Cortex of kidney (tissue), 1 donor: Measurements from ENCODE around the gene COX7B2.

Source experiments
- DNase-seq: peaks from one replicate; lab custom pipeline; 2025; lab: John Stamatoyannopoulos, UW

Gene COX7B2

GRCh38 chr4:46889410-46889809 is 19.6 kb downstream of the COX7B2 start:
- no peak for DNase-seq

DNA sequence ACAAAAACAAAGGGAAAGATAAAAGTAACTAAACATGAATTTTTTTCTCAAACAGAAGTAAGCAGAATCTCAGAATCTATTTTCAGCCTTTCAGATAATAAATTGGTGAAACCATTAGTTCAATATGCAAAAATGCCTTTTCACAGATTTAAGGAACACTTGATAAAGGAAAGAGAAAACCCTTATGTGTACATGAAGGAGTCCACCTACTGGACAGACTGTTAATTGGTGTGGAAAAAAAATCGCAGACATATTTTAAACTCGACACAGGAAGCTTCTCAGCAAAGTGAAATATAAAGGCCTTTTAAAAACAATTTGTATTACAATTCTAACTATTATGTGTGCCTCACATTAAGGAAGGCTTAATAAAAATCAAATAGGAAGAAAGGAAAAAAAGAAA is 22.3 kb downstream of the COX7B2 start:
- DNase-seq = no peak

DNA sequence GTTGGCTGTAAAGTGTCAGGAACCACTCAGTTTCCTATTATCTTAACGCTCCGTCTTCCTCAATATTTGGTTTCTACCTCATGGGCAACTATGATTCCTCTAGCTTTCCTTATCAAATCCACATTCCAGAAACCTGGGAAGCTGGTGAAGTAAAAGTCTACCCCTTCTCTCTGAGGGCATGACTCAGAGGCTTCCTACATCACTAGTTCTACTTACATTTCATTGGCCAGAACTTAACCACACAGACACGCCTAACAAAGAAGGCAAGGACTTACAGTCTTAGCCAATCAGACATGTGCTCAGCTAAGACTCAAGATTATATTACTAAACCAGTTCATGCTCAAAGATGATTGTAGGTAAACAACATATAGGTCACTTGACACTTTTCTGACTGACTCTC is 30.4 kb downstream of the COX7B2 start:
- DNase-seq = no peak

DNA sequence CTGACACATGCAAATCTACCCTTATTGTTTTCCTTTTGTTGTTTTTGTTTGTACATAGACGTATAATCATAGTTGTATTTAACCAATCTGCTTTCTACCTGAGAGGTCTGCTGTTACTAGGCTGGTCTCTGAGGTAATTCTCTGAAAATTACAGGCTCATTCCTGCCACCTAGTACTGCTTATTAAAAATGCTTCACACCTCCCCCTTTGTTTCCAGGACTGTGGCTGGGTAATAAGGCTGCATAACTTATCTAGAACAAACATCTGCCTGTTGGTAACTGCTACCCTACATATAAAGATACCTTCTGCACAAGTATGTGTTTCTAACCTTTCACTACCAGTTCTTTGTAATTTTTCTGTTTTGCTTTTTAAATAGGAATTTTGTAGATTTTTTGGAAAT is 34.2 kb downstream of the COX7B2 start:
- DNase-seq = no peak

- DNase-seq = no peak
Observed at GRCh38 chr4:46870411-46870810, 38.6 kb downstream of the COX7B2 start.

GRCh38 chr4:46856333-46856732 is 52.7 kb downstream of the COX7B2 start:
- no peak for DNase-seq

- DNase-seq = no peak
Observed at GRCh38 chr4:46852800-46853199, 56.2 kb downstream of the COX7B2 start.

- no peak for DNase-seq
Observed at GRCh38 chr4:46850026-46850425, 59.0 kb downstream of the COX7B2 start.

- DNase-seq = no peak
Observed at GRCh38 chr4:46844325-46844917, 64.6 kb downstream of the COX7B2 start.

- no peak for DNase-seq
Observed at GRCh38 chr4:46839128-46839527, 69.9 kb downstream of the COX7B2 start.

DNA sequence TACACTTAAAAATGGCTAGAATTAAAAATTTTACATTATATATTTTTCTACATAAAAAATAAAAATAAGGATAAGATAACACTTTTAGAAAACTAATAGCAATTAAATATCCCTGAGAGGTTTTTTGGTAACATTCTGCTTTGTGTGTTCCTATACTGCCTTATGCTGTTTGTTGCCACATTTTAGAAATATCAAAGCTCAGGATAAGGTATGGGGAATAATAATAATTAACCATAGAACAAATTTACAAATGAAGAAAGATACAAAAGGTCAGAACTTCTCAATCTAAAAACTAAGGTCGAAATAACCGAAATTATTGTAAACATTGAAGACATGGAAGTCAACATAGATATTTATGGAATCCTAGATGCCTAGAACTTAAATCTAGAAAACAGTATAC is 71.4 kb downstream of the COX7B2 start:
- DNase-seq = no peak

GRCh38 chr4:46836584-46836983 is 72.5 kb downstream of the COX7B2 start:
- DNase-seq = no peak

- DNase-seq = no peak
Observed at GRCh38 chr4:46830971-46831454, 78.0 kb downstream of the COX7B2 start.

DNA sequence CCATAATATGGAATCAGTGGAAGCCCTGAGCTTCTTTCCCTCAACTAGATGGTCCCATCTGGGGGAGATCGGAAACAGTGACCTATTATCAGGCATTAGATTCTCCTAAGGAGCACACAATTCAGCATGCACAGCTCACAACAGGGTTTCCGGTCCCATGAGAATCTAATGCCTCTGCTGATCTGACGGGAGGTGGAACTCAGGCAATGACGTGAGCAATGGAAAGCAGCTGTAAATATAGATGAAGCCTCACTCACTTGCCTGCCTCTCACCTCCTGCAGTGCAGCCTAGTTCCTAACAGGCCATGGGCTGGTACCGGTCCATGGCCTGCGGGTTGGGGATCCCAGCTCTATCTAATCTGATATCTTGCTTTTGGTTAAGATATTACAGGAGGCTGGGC is 88.9 kb downstream of the COX7B2 start:
- no peak for DNase-seq

DNA sequence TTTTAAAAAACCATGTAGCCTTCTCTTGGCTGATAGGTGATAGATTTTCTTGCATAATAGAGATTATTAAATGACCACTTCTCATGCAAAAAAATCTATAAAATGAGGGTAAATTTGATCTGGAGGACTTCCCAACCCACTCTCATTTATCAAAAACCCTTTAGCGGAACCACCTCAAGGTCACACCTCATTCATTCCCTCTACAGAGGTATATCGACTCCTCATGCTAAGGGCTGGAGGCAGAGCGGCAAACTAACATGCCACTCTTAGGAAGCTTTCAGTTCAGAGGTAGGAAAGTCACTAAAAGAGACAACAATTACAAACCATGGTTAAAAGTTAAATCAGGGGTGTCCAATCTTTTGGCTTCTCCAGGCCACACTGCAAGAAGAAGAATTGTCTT is 90.0 kb downstream of the COX7B2 start:
- no peak for DNase-seq

DNA sequence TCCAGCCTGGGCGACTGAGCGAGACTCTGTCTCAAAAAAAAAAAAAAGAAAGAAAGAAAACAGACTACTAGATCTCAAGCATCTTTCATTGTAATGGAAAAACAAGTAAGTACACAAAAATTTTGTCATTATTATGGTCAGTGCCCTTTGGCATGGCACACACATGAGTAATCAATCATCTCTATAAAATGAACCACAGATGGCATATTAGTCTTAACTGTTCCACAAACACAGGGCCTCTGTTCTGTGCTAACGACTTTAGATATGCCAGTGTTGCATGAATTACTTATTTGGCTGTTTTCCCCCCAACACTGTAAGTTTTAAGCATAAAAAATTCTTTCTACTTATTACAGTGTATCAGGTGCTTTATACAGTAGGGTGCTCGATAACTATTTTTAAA is 90.4 kb downstream of the COX7B2 start:
- DNase-seq = no peak

GRCh38 chr4:46817806-46818205 is 91.2 kb downstream of the COX7B2 start:
- no peak for DNase-seq

DNA sequence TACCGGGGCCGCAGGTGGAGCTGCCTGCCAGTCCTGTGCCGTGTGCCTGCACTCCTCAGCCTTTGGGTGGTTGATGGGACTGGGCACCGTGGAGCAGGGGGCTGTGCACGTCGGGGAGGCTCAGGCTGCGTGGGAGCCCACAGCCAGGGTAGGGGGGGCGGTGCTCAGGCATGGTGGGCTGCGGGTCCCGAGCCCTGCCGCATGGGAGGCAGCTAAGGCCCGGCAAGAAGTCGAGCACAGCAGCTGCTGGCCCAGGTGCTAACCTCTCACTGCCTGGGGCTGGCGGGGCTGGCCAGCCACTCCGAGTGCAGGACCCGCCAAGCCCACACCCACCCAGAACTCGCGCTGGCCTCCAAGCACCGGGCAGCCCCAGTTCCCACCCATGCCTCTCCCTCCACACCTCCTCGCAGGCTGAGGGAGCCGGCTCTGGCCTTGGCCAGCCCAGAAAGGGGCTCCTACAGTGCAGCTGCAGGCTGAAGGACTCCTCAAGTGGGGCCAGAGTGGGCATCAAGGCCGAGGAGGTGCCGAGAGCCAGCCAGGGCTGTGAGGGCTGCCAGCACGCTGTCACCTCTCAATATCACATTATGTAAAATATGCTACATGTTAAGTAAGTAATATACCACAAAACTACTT is 104.1 kb downstream of the COX7B2 start:
- DNase-seq = no peak

DNA sequence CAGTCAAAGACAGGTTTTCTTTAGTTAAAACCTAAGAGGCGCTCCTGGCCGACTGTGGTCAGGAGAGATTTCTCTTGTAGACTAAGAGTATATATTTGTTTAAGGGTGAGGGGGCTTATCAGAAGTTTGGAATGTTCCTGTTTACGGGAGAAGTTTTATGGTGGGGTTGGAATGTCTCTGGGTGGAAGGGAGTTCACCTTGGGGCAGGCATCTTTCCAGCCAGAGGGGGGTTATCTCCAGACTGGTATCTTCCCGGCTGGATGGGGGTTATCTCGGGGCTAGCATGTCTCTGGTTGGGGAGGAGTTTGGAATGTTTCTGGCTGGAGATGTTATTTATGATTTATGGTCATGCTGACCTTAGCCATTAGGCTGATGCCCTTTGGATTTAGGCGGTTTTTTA is 116.0 kb downstream of the COX7B2 start:
- no peak for DNase-seq

DNA sequence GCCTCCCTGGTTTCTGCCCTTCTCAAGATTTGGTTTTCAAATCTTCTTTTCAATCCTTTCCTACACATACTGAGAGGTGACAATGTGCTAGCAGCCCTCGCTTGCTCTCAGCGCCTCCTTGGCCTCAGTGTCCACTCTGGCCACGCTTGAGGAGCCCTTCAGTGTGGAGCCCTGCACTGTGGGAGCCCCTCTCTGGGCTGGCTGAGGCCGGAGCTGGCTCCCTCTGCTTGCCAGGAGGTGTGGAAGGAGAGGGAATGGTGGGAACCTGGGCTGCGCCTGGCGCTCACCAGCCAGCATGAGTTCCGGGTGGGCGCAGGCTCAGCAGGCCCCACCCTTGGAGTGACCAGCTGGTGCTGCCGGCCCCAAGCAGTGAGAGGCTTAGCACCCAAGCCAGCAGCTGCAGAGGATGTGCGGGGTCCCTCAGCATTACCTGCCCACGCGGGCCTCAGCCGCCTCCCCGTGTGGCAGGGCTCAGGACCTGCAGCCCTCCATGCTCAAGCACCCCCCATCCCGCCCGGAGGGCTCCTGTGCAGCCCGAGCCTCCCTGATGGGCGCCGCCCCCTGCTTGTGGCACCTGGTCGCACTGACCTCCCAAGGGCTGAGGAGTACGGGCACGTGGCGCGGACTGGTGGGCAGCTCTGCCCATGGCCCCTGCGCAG is 127.5 kb downstream of the COX7B2 start:
- DNase-seq = no peak

GRCh38 chr4:46765465-46765864 is 143.6 kb downstream of the COX7B2 start:
- DNase-seq = no peak

- no peak for DNase-seq
Observed at GRCh38 chr4:46730075-46730474, 179.0 kb downstream of the COX7B2 start.

- no peak for DNase-seq
Observed at GRCh38 chr4:46720055-46720454, 189.0 kb downstream of the COX7B2 start.

DNA sequence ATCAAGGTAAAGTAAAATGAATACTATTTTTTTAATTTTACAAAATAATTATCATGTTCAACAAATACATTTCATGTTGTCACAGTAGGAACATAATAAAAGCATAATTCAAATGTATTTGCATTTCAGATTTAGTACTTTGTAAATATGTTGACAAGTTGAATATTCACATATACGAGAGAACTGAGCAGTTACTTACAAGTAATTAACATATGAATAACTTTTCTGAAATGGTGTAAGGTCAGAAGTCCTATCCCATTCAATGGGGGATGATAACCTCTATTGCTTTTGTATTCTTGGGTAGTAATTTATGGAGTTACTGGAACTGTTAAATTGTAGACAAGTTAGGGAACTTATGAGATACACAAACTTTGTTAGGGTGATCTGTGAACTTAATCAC is 191.1 kb downstream of the COX7B2 start:
- DNase-seq = no peak
